IPS-15b (cell line): ENCODE results near the gene ANKRD11.
A peak's percentile ranks its signal among the peaks of the same experiment; 100 is the strongest.

Experiments
- H3K27me3 ChIP-seq: one replicate; pipeline ENCODE4 v1.6.1; 2013; ENCODE audit warnings: low read length; ENCODE audit not compliant: control insufficient read depth, insufficient read depth
- H3K36me3 ChIP-seq: one replicate; pipeline ENCODE4 v1.6.1; 2013; ENCODE audit warnings: low read length; ENCODE audit not compliant: control insufficient read depth, insufficient read depth
- H3K4me1 ChIP-seq: one replicate; pipeline ENCODE4 v1.6.1; 2013; ENCODE audit warnings: mild to moderate bottlenecking, low read length; ENCODE audit not compliant: control insufficient read depth, insufficient read depth
- H3K4me3 ChIP-seq: one replicate; pipeline ENCODE4 v1.5.1; 2013; ENCODE audit warnings: low read depth, low read length
- H3K9ac ChIP-seq: one replicate; pipeline ENCODE4 v1.6.1; 2013; ENCODE audit warnings: low read depth, mild to moderate bottlenecking, low read length
- H3K9me3 ChIP-seq: one replicate; pipeline ENCODE4 v1.6.1; 2013; ENCODE audit warnings: mild to moderate bottlenecking, low read length; ENCODE audit not compliant: control insufficient read depth, insufficient read depth

The ANKRD11 gene

GRCh38 chr16:89407282-89407924 lies 83.0 kb downstream of the ANKRD11 start:
- Histone ChIP-seq H3K9ac (peak overlapping the region; percentile 37), H3K4me1 (peaks cover 22% of the 10 kb centered on the region)

GRCh38 chr16:89406277-89406888 lies 84.0 kb downstream of the ANKRD11 start:
- Histone ChIP-seq H3K9ac (no peak overlapping the region), H3K36me3 (no peaks in the 10 kb centered on the region), H3K9me3 (no peaks in the 10 kb centered on the region), H3K4me1 (peaks cover 27% of the 10 kb centered on the region), H3K4me3 (no peak overlapping the region), H3K27me3 (no peaks in the 10 kb centered on the region)

More at GRCh38 chr16:89407282-89407924, 83.0 kb downstream of the ANKRD11 start:
- Histone ChIP-seq H3K9me3 (no peaks in the 10 kb centered on the region), H3K27me3 (no peaks in the 10 kb centered on the region), H3K4me3 (no peak overlapping the region), H3K36me3 (no peaks in the 10 kb centered on the region)

- Histone ChIP-seq H3K36me3 (no peaks in the 10 kb centered on the region), H3K4me3 (no peak overlapping the region), H3K27me3 (no peaks in the 10 kb centered on the region), H3K4me1 (peaks cover 29% of the 10 kb centered on the region), H3K9me3 (no peaks in the 10 kb centered on the region), H3K9ac (no peak overlapping the region)
Measured at GRCh38 chr16:89404561-89404960, 85.8 kb downstream of the ANKRD11 start.

GRCh38 chr16:89402962-89403361 lies 87.4 kb downstream of the ANKRD11 start:
- Histone ChIP-seq H3K4me1 (peaks cover 23% of the 10 kb centered on the region), H3K9ac (peak overlapping the region; percentile 37), H3K4me3 (no peak overlapping the region), H3K27me3 (no peaks in the 10 kb centered on the region), H3K9me3 (no peaks in the 10 kb centered on the region), H3K36me3 (no peaks in the 10 kb centered on the region)

GRCh38 chr16:89401641-89402445 lies 88.5 kb downstream of the ANKRD11 start:
- peaks cover 18% of the 10 kb centered on the region for H3K4me1 ChIP-seq
- peaks cover 4% of the 10 kb centered on the region for H3K36me3 ChIP-seq
- no peaks in the 10 kb centered on the region for H3K27me3 ChIP-seq
- no peak overlapping the region for H3K4me3 ChIP-seq
- H3K9ac ChIP-seq = peak overlapping the region; percentile 3
- H3K9me3 ChIP-seq = no peaks in the 10 kb centered on the region

GRCh38 chr16:89401205-89401604 lies 89.2 kb downstream of the ANKRD11 start:
- Histone ChIP-seq H3K9ac (no peak overlapping the region), H3K27me3 (no peaks in the 10 kb centered on the region), H3K4me3 (no peak overlapping the region), H3K36me3 (peaks cover 4% of the 10 kb centered on the region), H3K4me1 (peaks cover 14% of the 10 kb centered on the region), H3K9me3 (no peaks in the 10 kb centered on the region)

- no peaks in the 10 kb centered on the region for H3K27me3 ChIP-seq
- H3K4me3 ChIP-seq = no peak overlapping the region
- H3K9ac ChIP-seq = no peak overlapping the region
- H3K9me3 ChIP-seq = no peaks in the 10 kb centered on the region
- peaks cover 4% of the 10 kb centered on the region for H3K36me3 ChIP-seq
- H3K4me1 ChIP-seq = peaks cover 18% of the 10 kb centered on the region
Measured at GRCh38 chr16:89400740-89401139, 89.6 kb downstream of the ANKRD11 start.

- Histone ChIP-seq H3K9ac (no peak overlapping the region), H3K27me3 (no peaks in the 10 kb centered on the region), H3K9me3 (no peaks in the 10 kb centered on the region), H3K4me3 (no peak overlapping the region), H3K4me1 (peaks cover 17% of the 10 kb centered on the region), H3K36me3 (peaks cover 4% of the 10 kb centered on the region)
Measured at GRCh38 chr16:89398924-89399323, 91.4 kb downstream of the ANKRD11 start.

GRCh38 chr16:89397331-89397861 lies 93.0 kb downstream of the ANKRD11 start:
- H3K36me3 ChIP-seq = peaks cover 4% of the 10 kb centered on the region

GRCh38 chr16:89396156-89396555 lies 94.2 kb downstream of the ANKRD11 start:
- Histone ChIP-seq H3K9me3 (no peaks in the 10 kb centered on the region), H3K36me3 (peaks cover 4% of the 10 kb centered on the region), H3K4me1 (peaks cover 20% of the 10 kb centered on the region), H3K27me3 (no peaks in the 10 kb centered on the region), H3K9ac (no peak overlapping the region), H3K4me3 (no peak overlapping the region)

More at GRCh38 chr16:89397331-89397861, 93.0 kb downstream of the ANKRD11 start:
- Histone ChIP-seq H3K4me3 (no peak overlapping the region), H3K27me3 (no peaks in the 10 kb centered on the region), H3K9me3 (no peaks in the 10 kb centered on the region), H3K9ac (no peak overlapping the region), H3K4me1 (peaks cover 22% of the 10 kb centered on the region)

- no peaks in the 10 kb centered on the region for H3K27me3 ChIP-seq
- H3K4me1 ChIP-seq = peaks cover 20% of the 10 kb centered on the region
- peaks cover 4% of the 10 kb centered on the region for H3K36me3 ChIP-seq
- H3K9ac ChIP-seq = no peak overlapping the region
- no peak overlapping the region for H3K4me3 ChIP-seq
- no peaks in the 10 kb centered on the region for H3K9me3 ChIP-seq
Measured at GRCh38 chr16:89395150-89396142, 94.9 kb downstream of the ANKRD11 start.
